Lung (tissue), 12 donors: ENCODE measurements around the gene VWA5B1. TPM values are rescaled to one million over a fixed set of nuclear protein-coding genes. Genes with fewer than 3 reads are reported as not detected.

Experiments
- ATAC-seq: fragments of 200-7000 bp; cut with Tn5 transposase; one replicate; pipeline ENCODE4 v1.9.1; 2020; ENCODE audit warnings: moderate number of reproducible peaks; ENCODE audit not compliant: insufficient read depth, low FRiP score
- DNase-seq, 3 donors: peaks; one replicate each; pipeline ENCODE4 v3.0.0-alpha.2; 2013 to 2017
- H3K27ac ChIP-seq, 2 donors: one replicate each; pipeline ENCODE4 v1.5.1; 2013; ENCODE audit warnings: mild to moderate bottlenecking in 2 of 2, moderate library complexity in 2 of 2, control low read depth in 1 of 2, inconsistent platforms in 1 of 2, low read depth in 1 of 2, low read length in 1 of 2
- H3K27me3 ChIP-seq, 3 donors: one replicate each; pipeline ENCODE4 v1.5.1; 2013; ENCODE audit warnings: low read length in 2 of 3; ENCODE audit not compliant: control insufficient read depth in 3 of 3, insufficient read depth in 3 of 3
- H3K36me3 ChIP-seq, 4 donors: one replicate each; pipeline ENCODE4 v1.5.1; 2013; ENCODE audit warnings: low read length in 4 of 4, mild to moderate bottlenecking in 1 of 4, moderate library complexity in 1 of 4; ENCODE audit not compliant: control insufficient read depth in 4 of 4, insufficient read depth in 4 of 4
- H3K4me1 ChIP-seq, 5 donors: one replicate each; pipeline ENCODE4 v1.5.1; 2013; ENCODE audit warnings: low read length in 5 of 5, mild to moderate bottlenecking in 2 of 5, moderate library complexity in 1 of 5; ENCODE audit not compliant: control insufficient read depth in 5 of 5, insufficient read depth in 5 of 5
- H3K4me3 ChIP-seq: one replicate; pipeline ENCODE4 v1.5.1; 2013; ENCODE audit warnings: mild to moderate bottlenecking, control low read depth, moderate library complexity
- H3K9ac ChIP-seq, 2 donors: one replicate each; pipeline ENCODE4 v1.5.1; 2013; ENCODE audit warnings: low read length in 2 of 2, control low read depth in 1 of 2; ENCODE audit not compliant: insufficient read depth in 1 of 2
- H3K9me3 ChIP-seq, 4 donors: one replicate each; pipeline ENCODE4 v1.5.1; 2013; ENCODE audit warnings: low read length in 3 of 4, mild to moderate bottlenecking in 1 of 4, moderate library complexity in 1 of 4; ENCODE audit not compliant: control insufficient read depth in 4 of 4, insufficient read depth in 3 of 4
- WGBS, 2 donors: extraction: QIAGEN DNeasy Blood & Tissue Kit; methylation state at CpG; one replicate each; pipeline ENCODE4 v1.1.7; 2013; 5-methylcytosine and 5-hydroxymethylcytosine counted together
- polyA plus RNA-seq, 2 donors: library from polyadenylated mRNA; stranded (reverse); fragments of 200-250 nt; gene quantifications; one replicate each; pipeline ENCODE4 v1.2.1, GENCODE V29; 2013
- total RNA-seq, 2 donors: library from RNA; depleted of rRNA in 1 of 2; stranded (reverse); fragments of >200 nt in 1 of 2; gene quantifications; one replicate each; pipeline ENCODE4 v1.2.1, GENCODE V29; 2014 to 2021
- TF ChIP-seq, protein P1 (sequence below): IDR thresholded peaks from 2 replicates; pipeline ENCODE4 v1.5.1; 2012; ENCODE audit warnings: mild to moderate bottlenecking; ENCODE audit errors: control extremely low read depth, extremely low read depth
- donor health status: control.
- donor health status: control.
- donor health status: Bipolar disorder and iron deficiency.
- donor health status: healthy.
- donor health status: DM: yes; HTN: yes; CAD: no.

Gene VWA5B1
- total and polyA plus RNA-seq, 4 donors, result 0.02 to 0.40 (median 0.26) TPM

DNA sequence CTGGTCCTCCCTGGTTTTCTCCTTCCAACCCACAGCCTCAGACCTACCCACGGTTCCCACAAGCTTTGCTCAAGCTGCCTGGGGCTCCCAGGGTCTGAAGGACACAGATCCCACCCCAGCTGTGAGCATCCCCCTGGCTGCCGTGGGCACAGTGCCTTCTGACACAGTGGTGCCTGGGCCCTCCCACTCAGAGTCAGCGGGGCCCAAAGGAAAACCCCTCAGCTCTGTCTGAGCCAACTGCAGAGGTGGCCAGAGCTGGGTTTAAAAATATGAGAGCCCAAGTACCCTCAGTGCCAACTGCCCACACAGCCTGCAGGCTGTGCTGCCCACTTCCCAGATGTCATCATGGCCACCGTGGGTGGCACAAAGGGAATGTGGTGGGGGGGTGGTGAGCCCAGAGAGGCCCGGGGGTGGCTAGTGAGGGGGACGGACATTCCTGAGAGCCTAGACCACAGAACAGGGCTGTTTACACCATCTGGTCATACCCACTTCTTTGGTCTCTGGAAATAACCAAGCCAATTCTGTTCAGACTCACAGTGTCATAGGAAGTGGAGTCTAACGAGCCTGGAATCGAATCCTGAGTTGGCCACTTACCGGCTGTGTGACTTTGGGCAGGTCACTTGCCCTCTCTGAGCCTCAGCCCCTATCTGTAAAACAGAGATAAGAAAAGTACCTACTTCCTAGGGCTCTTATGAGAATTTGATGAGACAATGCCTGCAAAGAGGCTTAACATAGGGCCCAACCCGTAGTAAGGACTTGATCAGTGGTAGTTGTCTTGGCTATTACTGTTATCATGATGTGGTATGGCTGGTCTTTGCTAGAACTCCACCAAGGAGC lies 109.9 kb downstream of the VWA5B1 start:
- Histone ChIP-seq H3K27ac (no peak overlapping the region), H3K4me1 (peaks cover 0 to 6% (median 0%) of the 10 kb centered on the region in 5 donors), H3K27me3 (peaks cover 0 to 23% (median 0%) of the 10 kb centered on the region in 3 donors), H3K36me3 (no peaks in the 10 kb centered on the region), H3K4me3 (no peak overlapping the region), H3K9ac (no peak overlapping the region), H3K9me3 (peaks cover 0 to 7% (median under 1%) of the 10 kb centered on the region in 4 donors)
- WGBS, 2 donors, result 45 to 51% methylated on average over 10 of the region's 10 CpGs
- TF ChIP-seq, protein P1, sequence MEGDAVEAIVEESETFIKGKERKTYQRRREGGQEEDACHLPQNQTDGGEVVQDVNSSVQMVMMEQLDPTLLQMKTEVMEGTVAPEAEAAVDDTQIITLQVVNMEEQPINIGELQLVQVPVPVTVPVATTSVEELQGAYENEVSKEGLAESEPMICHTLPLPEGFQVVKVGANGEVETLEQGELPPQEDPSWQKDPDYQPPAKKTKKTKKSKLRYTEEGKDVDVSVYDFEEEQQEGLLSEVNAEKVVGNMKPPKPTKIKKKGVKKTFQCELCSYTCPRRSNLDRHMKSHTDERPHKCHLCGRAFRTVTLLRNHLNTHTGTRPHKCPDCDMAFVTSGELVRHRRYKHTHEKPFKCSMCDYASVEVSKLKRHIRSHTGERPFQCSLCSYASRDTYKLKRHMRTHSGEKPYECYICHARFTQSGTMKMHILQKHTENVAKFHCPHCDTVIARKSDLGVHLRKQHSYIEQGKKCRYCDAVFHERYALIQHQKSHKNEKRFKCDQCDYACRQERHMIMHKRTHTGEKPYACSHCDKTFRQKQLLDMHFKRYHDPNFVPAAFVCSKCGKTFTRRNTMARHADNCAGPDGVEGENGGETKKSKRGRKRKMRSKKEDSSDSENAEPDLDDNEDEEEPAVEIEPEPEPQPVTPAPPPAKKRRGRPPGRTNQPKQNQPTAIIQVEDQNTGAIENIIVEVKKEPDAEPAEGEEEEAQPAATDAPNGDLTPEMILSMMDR, result no peak
- no peak for DNase-seq
- no peak for ATAC-seq

DNA sequence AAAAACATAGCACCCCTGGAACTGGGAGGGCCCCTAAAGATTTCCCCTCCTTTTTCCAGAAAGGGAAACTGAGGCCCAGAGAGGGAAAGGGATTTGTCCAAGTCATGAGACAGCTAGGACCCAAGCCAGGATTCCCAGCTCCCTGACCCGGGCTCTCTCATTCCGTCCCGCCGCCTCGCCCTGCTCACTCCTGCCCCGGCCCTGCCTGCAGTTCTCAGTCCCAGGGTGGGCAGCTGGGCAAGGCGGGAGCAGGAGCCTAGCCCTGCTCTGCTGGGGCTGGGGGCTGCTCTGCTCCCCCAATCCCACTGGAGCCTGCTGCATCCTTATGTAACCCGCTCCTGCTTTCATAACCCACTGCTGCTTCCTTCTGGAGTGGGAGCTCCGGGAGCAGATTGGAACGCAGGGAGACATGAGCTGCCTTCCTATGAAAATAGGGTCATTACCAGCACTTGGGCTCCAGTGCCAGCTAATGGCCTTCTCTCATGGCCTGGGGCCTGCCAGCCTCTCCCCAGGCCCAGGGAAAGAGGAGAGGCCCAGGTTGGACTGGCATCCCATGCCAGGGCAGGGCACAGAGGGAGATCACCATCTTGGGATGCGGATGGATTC lies 110.8 kb downstream of the VWA5B1 start:
- 84 to 85% methylated on average over 11 of the region's 11 CpGs for WGBS, 2 donors
- TF ChIP-seq, protein P1, result no peak
- Histone ChIP-seq H3K36me3 (no peaks in the 10 kb centered on the region), H3K9ac (no peak overlapping the region), H3K9me3 (peaks cover 0 to 7% (median 0%) of the 10 kb centered on the region in 4 donors), H3K4me1 (peaks cover 0 to 6% (median 0%) of the 10 kb centered on the region in 5 donors), H3K27ac (no peak overlapping the region), H3K27me3 (peaks cover 0 to 29% (median 0%) of the 10 kb centered on the region in 3 donors), H3K4me3 (no peak overlapping the region)
- DNase-seq (no peak), ATAC-seq (no peak)

DNA sequence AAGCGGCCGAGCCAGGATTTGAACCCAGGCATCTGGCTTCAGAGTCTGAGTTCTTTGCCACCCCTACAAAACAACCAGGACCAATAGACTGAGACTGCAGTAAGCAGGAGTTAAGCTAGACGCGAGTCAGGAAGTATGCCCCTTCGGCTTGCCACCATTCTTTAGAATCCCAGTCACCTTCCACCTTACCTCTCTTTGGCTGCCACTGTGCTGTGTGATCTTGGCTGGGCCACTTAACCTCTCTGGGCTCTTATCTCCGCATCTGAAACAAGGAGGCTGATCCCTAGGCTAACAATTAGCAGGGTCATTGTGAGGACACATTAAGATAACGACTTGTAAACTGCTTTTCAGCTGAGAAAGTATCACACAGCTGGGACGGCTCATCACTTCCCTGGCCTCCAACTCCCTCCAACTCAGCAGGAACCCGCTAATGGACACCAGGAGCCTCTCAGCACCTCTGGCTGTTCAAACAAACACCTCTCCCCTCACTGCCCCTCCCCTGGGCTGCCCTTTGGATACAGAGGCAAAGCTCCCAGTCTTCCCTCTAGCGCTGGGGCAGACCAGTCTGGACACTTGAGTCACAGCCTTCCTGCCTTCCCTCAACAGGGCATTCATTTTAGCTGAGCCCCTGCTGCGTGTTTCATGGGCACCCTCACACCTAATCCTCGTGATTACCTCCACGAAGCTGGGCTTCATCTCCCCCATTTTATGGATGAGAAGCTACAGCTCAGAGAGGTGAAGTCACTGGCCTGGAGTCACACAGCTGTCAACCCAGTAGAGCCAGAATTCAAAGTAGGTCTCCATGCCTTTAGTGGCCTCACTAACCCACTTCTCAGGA lies 112.1 kb downstream of the VWA5B1 start:
- peaks cover 0 to 6% (median 0%) of the 10 kb centered on the region in 5 donors for H3K4me1 ChIP-seq
- peaks cover 0 to 32% (median 0%) of the 10 kb centered on the region in 3 donors for H3K27me3 ChIP-seq
- 40 to 48% methylated on average over 13 of the region's 13 CpGs for WGBS, 2 donors
- peak in 2 of 3 donors; percentile 16 to 45 for DNase-seq
- H3K9ac ChIP-seq, result no peak overlapping the region
- no peak overlapping the region for H3K4me3 ChIP-seq
- TF ChIP-seq, protein P1, result no peak
- ATAC-seq, result no peak
- peaks cover 0 to 3% (median 0%) of the 10 kb centered on the region in 4 donors for H3K9me3 ChIP-seq
- no peaks in the 10 kb centered on the region for H3K36me3 ChIP-seq
- H3K27ac ChIP-seq, result no peak overlapping the region
